Measurements from ENCODE around the gene OBSCN.

The OBSCN gene

DNA sequence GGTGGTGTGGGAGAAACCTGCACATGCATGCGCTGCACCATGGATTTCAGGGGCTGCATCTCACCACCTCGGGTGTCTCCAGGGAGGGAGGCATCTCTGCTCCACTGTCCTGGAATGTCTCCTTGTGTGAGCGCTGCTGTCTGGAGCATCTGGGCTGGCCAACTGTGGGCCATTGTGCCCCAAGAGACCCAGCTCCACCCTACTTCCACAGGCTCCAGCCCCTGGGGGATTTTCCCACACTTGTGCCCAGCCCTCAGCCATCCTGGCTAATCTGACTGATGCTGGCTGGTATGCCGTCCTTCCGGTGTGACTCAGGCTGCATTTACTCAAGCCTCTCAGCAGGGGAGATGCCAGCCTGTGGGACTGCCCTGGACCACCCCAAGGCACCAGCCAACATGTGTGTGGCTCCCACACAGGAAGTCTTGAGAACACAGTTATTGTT lies 136.8 kb downstream of the OBSCN start:
- no peak for DNase-seq

DNA sequence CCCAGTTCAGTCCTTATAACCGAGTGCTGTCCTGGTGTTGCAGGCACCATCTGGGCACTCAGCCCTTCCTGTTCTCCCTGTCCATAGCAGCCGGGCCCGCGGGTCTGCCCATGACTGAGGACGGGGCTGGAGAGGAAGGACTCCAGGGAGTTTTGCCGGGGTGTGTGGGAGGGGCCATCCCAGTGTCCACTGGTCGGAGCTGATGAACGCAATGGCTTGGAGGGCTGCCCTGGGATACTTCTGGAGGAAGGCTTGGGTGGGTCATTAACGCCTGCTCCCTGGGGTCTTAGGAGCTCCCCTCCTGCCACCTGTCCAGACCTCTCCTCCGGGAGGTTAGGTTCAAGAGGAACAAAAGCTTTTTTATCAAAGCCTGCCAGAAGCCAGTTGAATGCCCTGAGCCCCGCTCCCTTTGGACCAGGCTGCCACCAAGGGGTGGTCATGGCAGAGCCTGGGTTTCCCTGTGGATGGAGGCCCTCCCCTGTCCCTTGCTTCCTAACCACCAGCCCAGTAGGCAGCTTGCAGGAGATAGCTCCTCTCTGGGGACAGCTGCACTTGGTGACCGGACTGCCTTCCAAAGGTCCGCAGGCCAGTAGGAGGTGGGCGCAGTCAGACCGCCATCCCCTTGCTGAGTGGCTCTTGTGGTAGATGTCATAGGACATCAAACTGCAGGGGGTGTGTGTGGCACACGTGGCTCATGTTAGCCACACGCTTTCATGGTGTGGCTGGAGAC lies 137.5 kb downstream of the OBSCN start:
- no peak for DNase-seq

DNA sequence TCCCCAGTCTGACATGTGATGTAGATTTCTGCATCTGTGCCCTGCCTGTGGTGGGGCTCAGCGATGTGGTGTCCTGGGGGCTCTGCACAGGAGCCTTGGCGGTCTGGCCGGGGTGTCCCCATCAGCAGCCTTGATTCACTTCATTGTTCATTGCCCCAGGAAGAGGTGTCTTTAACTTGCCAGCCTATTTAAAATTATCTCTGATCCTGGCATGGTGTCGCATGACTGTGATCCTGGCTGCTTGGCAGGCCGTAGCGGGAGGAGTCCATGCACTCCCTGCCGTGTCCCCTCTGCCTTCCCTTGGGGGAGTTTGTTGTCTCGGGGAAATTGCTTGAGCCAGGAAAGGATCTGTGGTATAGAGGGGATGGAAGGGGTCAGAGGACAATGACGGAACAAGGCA lies 138.9 kb downstream of the OBSCN start:
- DNase-seq = no peak

DNA sequence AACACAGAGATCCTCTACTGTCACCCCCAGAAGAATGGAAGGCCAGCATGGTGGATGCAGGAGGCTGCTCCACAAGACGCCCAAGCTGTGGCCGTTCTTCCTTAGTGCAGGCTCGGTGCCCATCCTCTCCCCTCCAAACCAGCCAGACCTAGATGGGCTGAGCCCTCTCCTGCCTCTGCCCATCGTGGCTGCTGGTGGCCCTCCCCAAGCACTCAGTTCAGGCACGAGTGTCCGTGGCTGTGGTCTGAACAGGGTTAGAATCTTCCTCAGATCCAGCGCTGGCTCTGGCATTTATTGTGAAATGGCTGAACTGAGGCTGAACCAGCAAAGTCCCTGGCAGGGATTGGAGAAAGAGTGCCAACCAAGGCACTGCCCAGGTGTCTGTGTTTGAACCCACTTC lies 139.3 kb downstream of the OBSCN start:
- DNase-seq = no peak

DNA sequence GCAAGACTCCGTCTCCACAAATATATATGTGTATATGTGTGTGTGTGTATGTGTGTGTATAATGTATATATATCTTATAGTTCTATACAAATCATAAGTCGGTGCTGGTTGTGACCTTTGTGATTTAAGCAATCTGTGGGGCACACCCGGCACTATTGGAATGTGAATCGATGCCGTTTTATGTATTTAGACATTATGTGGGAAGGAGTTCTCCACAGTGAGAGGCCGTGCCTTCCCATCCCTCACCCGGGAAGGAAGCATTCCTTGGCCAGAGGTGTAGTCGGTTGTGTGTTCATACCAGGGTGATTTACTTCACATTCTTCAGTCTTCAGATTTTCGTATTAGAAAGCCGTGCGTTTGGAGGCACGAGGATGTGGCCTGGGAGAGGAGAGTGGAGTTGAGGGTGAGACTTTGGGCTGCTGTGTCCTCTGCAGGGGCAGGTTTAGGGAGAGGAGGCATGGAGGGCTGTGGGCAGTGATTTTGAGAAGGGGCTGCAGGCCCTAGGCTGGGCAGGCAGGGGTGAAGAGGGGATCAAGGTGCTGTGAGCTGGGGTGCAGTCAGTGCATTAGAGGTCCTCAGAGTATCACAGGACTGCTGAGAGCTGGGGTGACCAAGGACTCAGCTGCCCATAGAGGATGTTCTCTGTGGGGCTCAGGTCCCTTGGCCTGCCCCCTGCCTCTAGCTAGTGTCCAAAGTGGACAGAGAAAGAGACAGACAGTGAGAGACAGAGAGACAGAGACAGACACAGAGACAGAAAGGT lies 141.0 kb downstream of the OBSCN start:
- no peak for DNase-seq

DNA sequence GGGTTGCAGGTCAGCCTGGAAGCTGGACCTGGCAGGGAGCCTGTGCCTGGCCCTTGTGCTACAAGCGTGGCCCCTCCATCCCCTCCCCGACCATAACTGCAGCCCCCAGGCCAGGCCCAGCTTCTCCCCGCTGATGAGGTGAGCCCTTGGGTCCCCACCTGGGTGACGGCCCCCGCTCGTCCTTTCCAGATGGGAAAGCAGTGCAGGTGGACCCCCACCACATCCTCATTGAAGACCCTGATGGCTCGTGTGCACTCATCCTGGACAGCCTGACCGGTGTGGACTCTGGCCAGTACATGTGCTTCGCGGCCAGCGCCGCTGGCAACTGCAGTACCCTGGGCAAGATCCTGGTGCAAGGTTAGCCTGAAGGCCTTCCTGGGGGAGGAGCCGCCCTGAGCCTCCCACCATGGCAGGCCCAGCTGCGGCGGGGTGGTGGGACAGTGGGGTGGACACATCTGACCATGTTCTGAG lies 141.9 kb downstream of the OBSCN start:
- no peak for DNase-seq

DNA sequence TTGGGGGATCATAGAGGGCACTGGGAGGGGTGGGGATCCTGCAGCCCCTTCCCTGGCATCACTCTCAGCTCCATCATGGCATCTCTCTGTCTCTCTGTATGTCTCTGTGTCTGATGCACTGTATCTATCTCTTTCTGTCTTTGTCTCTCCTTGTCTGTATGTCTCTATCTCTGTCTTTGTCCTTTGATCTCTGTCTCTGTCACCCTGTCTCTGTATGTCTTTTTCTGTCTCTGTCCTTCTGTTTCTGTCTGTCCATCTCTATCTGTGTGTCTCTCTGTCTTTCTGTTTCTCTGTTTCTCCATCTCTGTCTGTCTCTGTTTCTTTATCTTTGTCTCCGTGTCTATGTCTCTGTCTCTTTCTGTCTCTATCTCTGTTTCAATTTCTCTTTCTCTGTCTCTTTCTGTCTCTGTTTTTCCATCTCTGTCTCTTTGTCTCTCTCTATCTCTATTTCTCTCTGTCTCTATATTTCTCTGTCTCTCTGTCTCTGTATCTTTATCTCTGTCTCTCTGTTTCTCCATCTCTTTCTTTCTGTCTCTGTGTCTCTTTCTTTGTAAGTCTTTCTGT lies 142.4 kb downstream of the OBSCN start:
- no peak for DNase-seq

DNA sequence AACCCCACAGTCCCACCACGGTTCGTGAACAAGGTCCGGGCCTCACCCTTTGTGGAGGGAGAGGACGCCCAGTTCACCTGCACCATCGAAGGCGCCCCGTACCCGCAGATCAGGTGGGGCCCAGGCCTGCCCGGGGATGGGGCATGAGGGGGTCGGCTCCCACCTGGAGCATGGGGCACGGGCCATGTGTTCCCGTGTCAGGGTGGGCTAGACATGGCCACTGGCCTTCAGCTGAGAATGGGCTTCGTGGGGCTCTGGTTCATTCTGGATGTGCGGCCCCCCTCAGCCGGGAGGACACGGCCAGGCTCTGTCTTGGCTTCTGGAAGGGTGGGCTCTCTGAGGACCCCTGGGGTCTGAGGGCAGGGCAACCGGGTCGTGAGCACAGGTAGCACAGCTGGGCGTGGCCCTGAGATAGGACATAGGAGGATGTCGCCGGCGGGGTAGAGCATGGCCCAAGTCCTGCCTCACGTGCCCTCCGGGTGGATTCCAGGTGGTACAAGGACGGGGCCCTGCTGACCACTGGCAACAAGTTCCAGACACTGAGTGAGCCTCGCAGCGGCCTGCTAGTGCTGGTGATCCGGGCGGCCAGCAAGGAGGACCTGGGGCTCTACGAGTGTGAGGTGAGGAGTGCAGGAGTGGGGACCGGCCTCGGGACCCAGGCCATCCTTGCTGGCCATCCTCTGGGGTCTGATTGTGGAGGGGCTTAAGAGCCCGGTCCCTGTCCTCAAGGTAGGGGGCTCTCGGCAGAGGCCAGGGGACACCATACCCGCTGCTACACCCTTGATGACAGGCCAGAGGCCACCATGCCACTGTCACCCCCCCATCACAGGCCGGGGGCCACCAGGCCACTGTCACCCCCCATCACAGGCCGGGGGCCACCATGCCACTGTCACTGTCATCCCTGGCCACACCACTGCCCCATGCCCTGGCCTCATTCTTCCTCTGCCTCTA lies 143.3 kb downstream of the OBSCN start:
- no peak for DNase-seq

DNA sequence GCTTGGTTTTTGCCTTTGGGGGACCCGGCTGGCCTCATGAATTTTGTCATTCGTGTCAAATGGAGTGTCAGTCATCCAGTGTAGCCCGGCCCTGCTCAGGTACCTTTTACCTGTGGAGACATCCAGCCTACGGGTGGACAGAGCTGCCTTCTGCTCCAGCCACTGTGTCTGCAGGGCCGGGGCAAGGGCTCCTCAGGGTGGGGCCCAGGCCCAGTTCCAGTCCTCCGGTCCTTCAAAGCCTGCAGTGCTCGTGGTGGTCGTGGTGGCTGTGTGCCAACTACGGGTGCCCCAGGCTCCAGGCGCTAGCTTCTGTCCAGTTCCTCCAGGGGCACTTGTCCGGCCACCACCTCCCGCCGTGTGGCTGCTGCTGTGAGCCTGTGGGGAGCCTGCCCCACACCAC lies 144.0 kb downstream of the OBSCN start:
- DNase-seq = no peak

DNA sequence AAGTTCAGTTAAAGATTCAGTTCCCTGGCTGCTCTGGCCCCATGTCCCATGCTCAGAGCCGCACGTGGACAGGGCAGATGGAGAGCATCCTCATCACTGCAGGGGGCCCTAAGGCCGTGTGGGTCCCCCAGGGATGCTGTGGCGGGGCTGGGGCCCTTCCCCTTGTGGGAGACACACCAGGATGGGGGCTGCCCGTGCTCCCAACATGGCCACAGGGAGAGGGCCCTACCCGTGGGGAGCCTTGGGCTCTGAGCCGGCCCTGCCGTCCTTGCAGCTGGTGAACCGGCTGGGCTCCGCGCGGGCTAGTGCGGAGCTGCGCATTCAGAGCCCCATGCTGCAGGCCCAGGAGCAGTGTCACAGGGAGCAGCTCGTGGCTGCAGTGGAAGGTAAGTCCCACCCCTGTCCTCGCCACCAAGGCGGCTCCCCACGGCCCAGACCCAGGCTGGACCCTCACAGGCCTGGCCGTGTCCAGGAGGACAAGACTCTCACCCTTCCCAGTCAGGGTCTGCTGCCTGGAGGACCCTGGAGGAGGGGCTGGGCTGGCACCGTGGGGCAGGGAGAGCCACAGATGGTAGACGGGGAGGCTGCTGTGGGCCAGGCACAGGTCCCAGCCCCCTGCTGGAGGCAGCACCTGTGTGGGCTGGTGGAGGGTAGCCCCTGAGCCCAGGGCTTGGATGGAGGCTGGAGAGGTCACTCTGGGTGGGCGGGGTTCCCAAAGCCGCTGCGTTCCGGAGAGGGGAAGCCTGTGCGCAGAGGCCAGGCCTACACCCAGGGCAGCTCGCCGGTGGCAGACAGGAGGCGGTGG lies 145.0 kb downstream of the OBSCN start:
- no peak for DNase-seq

DNA sequence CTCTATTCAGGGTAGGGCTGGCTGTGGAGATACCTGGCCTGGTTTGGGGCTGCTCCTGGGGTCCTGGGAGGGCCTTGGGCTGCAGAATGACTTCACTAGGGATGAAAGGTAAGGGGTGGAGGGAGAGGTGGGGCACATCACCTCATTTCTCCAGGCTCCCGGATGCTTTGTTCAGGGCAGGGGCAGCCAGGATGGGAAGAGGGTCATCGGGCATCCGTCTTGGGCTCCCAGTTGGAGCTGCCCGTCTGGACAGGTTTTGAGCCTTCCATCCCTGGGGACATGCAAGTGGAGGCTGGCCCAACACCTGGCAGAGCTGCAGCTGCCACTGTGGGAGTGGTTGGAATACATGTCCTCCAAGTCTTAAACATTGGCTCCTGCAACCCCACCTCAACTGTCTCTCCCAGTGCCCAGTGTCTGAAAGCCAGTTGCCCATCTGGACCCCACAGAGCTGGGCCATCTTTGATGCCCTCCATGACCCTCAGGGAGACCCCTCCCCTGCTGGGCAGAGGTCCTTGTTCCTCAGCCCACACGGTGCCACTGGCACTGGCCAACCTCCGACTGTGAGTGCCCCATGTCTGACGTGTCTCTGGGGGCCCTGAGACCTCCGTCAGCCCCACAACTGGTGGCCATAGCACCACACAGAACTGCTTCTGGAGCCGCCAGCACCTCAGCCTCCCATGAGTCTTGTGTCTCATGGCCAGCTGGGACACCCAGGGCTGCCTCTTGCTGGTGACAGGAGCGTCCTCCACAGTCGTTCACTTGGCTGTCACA lies 145.9 kb downstream of the OBSCN start:
- no peak for DNase-seq

DNA sequence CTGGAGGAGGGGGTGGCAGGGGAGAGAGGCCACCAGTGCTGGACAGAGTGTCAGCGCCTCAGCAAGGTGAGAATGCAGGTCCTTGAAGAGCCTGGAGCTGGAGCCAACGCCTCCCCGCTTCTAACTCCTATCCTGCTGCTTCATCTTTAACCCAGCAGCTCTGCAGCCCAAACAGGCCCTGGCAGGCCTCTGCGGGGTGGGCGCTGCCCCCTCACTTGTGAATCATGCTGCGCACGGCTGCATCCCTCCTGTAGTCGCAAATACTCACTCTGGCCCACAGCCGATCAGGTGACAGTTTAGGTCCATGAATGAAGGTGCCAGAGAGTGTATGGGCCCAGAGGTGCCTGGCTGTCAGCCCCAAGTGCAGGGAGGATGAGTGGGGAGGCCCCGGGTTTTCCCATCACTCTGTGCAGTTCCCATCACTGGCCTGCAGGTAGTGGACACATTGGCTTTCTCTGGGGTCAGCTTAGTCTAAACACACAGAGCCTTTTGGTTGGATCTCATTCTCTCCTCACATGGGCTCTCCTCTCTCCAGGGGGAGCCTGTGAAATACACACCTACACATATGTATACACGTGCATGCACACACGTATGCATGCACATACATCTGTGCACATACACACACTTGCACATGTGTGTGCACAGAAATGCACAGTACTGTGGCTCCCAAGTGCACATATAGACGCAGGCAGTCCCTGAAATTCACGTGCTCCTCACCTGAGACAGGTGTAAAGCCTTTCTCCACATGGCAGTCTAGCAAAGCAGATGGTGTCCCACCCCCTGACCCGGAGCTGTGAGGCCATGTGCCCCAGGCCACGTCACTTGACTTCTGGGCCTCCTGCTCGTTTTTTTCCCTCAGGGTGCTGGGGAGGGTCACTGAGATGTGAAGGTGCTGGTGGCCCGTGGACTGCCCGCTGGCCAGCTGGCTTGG lies 146.8 kb downstream of the OBSCN start:
- DNase-seq = no peak

DNA sequence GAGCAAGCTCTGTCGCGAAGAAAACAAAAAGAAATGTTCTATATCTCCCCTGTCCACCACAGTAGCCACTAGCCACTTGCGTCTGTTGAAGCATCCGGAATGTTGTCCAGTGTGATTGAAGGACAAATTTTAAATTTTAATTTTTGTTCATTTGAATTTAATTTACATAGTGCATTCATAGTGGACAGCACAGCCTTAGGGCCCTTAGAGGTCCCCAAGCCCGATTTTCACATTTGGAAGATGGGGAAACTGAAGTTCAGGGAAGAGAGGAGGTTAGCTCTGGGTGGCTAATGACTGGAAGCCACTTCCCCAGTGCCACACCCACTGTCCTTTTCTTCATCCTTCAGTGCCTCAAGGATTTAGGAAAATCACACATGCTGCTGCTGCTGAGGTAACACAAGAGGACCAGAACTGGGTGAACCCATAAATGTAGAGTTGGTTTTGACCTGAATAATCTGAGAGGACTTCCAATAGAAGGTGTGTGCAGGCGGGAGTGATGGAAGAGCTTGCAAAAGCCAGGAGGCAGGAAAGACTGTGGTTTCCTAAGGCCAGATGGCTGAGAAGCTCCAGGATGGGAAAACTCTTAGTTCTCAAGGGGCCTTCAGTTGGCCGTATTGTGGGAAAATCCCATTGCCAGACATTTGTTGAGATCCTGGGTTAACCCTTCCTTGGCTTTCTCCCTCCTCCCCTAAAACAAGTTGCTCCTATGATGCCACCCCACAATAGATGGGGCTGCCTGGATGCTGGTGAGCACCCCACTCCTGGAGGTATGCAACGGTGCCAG lies 149.2 kb downstream of the OBSCN start:
- DNase-seq = no peak

DNA sequence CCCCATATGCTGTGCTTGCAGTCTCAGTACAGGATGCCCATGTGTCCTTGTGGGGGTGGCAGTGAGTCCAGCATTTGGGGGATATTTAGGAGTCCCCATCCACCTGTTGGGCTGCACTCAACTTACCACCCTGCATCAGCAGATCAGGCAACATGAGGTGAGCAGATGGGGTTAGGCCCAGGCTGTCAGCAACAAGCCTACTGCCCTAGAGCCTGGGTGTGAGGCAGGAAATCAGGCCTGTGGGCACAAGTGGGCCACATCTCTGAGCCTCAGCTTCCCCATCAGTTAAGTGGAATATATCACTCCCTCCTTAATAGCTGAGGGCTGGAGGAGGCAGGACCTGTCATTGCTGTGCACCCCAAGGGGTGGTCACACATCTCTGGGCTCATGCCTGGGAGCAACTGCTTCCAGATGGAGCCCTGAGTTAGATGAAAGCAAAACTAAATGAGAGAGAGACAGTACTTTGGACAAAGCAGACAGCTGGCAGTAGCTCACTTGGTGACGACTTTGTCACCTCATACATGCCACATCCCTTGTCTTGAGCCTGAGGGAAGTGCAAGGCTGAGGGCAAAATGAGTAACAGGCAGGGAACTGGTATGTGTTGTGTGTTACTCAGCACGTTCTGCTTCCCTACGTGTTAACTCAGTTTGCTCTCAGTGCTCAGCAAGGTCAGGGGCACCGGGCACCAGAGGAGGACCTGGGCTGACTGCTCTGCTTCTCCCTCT lies 150.4 kb downstream of the OBSCN start:
- DNase-seq = no peak

DNA sequence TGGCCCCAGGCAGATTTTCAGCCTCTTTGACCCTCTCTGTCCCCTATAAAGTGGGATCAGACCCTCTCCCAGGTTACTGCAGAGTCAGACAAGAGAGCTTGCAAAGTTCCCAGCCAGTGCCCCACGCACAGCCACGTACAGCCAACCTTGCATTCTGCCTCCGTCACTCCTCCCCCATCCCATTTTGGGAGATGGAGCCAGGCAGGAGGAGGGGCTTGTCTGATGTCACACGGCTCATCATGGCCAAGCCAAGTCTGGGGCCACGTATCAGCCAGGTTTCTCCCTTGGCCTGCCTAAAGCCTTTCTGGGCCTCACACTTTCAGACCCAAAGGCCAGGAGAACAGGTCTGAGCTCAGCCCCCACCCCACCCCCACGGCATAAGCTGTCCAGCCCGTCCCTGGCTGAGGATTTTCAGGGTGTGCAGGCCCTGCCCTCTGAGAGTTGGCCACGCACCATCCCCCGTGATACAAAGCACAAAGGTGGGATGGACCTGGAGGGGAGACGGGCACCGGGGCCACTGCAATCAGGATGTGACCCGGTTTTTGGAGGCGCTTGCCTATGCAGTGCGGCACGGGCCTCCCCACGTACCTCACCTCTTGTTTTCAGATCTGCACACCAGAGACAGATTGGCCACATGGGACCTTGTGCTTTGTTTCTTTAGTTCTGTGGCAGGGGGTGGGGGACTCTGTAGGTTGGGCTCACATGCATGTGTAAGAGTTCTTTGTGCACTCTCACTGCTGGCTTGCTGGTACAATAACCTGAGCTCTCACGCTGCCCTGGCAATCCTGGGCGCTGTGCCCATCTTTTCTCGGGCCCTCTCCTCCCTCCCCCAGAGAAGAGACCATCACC lies 151.1 kb downstream of the OBSCN start:
- no peak for DNase-seq

DNA sequence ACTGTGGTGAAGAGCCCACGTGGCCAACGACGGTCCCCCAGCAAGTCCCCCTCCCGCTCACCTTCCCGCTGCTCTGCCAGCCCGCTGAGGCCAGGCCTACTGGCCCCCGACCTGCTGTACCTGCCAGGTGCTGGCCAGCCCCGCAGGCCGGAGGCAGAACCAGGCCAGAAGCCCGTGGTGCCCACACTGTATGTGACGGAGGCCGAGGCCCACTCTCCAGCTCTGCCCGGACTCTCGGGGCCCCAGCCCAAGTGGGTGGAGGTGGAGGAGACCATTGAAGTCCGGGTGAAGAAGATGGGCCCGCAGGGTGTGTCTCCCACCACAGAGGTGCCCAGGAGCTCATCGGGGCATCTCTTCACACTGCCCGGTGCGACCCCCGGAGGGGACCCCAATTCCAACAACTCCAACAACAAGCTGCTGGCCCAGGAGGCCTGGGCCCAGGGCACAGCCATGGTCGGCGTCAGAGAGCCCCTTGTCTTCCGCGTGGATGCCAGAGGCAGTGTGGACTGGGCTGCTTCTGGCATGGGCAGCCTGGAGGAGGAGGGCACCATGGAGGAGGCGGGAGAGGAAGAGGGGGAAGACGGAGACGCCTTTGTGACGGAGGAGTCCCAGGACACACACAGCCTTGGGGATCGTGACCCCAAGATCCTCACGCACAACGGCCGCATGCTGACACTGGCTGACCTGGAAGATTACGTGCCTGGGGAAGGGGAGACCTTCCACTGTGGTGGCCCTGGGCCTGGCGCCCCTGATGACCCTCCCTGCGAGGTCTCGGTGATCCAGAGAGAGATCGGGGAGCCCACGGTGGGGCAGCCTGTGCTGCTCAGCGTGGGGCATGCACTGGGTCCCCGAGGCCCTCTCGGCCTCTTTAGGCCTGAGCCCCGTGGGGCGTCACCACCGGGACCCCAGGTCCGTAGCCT lies 152.0 kb downstream of the OBSCN start:
- DNase-seq = no peak
